HFFc6 (cell line): Measurements from ENCODE around the gene MALAT1. TPM values are rescaled to one million over a fixed set of nuclear protein-coding genes. Genes with fewer than 3 reads are reported as not detected.
A peak's percentile ranks its signal among the peaks of the same experiment; 100 is the strongest.

Source experiments
- DNase-seq: peaks from one replicate; pipeline ENCODE4 v3.0.0-alpha.2; 2018
- H3K27ac Mint-ChIP-seq: 2 replicates; pipeline ENCODE4 v1.8.0; 2020; ENCODE audit warnings: mild to moderate bottlenecking, mixed read lengths
- H3K27me3 Mint-ChIP-seq: 2 replicates; pipeline ENCODE4 v1.8.0; 2021; ENCODE audit warnings: mild to moderate bottlenecking, moderate library complexity, mixed read lengths; ENCODE audit not compliant: insufficient read depth
- H3K36me3 Mint-ChIP-seq: 2 replicates; pipeline ENCODE4 v1.8.0; 2021; ENCODE audit warnings: low read depth, mixed read lengths
- H3K4me1 Mint-ChIP-seq: 2 replicates; pipeline ENCODE4 v1.8.0; 2020; ENCODE audit warnings: low read depth, mixed read lengths
- H3K4me3 Mint-ChIP-seq: 2 replicates; pipeline ENCODE4 v1.8.0; 2020; ENCODE audit warnings: mild to moderate bottlenecking, moderate library complexity, mixed read lengths
- H3K9me3 Mint-ChIP-seq: 2 replicates; pipeline ENCODE4 v1.8.0; 2020; ENCODE audit warnings: mild to moderate bottlenecking, mixed read lengths
- total RNA-seq, 6 experiments: library from RNA; stranded (reverse); fragmentation: NEBNext Ultra II Directional; extraction: Animal tissue kit (Norgen Biotek cat#: 25700); gene quantifications; 2 replicates in 1 of 6; 3 replicates in 5 of 6; pipeline ENCODE4 v1.2.3, GENCODE V29; 2021
- TF ChIP-seq, protein P1 (sequence below): fragments of 200-600 bp; sonication (generic); IDR thresholded peaks from 2 replicates; pipeline ENCODE4 v1.5.0; 2021; ENCODE audit warnings: antibody characterized with exemption, mild to moderate bottlenecking

MALAT1 gene
- total RNA-seq, 6 experiments from 2014 or later: 3,136 to 4,087 (median 3,570) TPM

DNA sequence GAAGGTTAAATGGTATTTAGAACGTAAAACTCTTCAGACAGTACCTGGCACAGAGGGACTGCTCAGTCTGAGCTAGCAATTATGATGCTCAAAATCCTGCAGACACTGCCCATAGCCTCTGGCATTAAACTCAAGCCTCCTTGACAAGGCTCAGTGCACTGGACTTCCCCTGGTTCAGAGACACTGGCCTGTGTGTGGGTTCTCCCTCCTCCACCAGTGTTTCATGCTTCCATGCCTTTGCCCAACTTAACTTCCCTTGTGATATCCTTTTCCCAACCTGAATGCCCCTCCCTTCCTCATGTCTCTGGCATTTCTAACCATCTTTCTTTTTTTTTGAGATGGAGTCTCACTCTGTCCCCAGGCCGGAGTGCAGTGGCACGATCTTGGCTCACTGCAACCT lies 50.3 kb downstream of the MALAT1 start:
- Mint-ChIP-seq H3K27ac (no peak overlapping the region), H3K27me3 (peaks cover 3% of the 10 kb centered on the region), H3K36me3 (peaks cover 36% of the 10 kb centered on the region)

DNA sequence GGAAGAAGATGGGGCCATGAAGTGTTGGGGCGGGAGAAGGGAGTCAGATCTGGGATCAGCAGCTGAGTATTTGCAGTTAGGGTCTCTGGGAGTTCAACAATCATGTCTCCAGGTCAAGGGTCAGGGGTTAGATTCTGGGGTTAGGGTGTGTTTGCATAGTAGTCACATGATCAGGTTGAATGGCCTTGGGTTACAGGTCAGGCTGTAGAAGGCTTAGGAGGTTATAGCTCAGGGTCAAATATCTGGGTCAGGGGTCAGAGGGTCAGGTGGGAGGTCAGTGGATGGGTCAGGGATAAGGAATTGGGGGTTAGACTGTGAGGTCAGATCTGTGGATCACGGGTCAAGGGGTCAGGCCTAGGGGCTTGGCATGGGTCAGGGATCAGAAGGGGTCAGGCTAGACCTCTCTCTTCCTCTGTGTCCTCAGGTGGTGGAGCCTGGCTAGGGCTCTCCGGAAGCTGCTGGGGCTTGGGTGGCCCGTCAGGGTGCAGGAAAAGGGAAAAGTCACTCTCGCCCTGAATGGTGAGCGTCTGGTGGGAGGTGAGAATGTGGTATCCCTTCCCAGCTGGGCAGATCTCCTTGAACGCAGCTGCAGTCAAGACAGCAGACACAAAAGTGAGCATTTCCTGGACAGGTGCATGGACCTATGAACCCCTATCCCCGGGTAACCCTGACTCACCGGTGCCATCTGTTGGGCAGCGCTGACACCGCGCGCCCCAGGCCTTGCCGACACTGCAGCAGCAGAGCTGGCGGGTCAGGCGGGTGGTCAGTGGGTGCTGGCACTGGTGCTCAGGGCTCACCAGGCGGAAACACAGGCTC lies 52.9 kb downstream of the MALAT1 start:
- Mint-ChIP-seq H3K36me3 (peaks cover 40% of the 10 kb centered on the region), H3K9me3 (no peaks in the 10 kb centered on the region), H3K27me3 (peaks cover 3% of the 10 kb centered on the region), H3K4me1 (peaks cover 29% of the 10 kb centered on the region), H3K4me3 (no peak overlapping the region), H3K27ac (no peak overlapping the region; the same call in 1 of the 2 replicates)
- TF ChIP-seq, protein P1, sequence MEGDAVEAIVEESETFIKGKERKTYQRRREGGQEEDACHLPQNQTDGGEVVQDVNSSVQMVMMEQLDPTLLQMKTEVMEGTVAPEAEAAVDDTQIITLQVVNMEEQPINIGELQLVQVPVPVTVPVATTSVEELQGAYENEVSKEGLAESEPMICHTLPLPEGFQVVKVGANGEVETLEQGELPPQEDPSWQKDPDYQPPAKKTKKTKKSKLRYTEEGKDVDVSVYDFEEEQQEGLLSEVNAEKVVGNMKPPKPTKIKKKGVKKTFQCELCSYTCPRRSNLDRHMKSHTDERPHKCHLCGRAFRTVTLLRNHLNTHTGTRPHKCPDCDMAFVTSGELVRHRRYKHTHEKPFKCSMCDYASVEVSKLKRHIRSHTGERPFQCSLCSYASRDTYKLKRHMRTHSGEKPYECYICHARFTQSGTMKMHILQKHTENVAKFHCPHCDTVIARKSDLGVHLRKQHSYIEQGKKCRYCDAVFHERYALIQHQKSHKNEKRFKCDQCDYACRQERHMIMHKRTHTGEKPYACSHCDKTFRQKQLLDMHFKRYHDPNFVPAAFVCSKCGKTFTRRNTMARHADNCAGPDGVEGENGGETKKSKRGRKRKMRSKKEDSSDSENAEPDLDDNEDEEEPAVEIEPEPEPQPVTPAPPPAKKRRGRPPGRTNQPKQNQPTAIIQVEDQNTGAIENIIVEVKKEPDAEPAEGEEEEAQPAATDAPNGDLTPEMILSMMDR: peak; percentile 68
- DNase-seq: no peak

More for the DNA sequence above, 50.3 kb downstream of the MALAT1 start:
- TF ChIP-seq, protein P1: no peak
- no peak for DNase-seq
- H3K4me3 Mint-ChIP-seq: no peak overlapping the region
- H3K9me3 Mint-ChIP-seq: no peaks in the 10 kb centered on the region
- H3K4me1 Mint-ChIP-seq: 0 out of 2 replicates have a peak, but pooled peaks cover 5% of the 10 kb centered on the region

DNA sequence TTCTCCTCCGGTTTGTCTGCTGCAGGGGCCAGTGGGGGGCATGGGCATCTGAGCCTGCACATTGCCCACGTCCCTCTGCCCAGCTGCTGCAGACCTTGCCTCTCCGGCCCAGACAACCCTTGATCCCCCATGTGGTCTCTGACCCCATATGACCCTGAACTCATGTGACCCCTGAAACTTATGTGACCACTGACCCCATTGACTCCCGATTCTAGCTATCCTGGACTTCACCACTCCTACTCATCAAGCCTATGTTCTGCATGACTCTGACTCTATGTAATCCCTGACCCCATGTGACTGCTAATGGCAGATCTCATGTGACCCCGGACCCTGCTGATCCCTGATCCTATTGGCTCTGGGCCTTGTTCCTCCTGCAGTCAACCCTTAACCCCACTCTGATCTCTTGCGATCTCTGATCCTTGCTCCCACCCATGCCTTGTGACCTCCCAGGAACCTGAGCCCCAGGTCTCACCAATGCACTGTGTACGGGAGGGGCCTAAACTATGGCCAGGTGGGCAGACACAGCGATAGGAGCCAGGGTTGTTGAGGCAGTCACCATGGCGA lies 53.6 kb downstream of the MALAT1 start:
- Mint-ChIP-seq H3K27me3 (peaks cover 3% of the 10 kb centered on the region), H3K9me3 (no peaks in the 10 kb centered on the region), H3K36me3 (peaks cover 40% of the 10 kb centered on the region), H3K4me1 (peaks cover 36% of the 10 kb centered on the region), H3K4me3 (no peak overlapping the region), H3K27ac (peak overlapping the region; percentile 46)
- no peak for DNase-seq
- TF ChIP-seq, protein P1: no peak; the same call in 1 of the 2 replicates

DNA sequence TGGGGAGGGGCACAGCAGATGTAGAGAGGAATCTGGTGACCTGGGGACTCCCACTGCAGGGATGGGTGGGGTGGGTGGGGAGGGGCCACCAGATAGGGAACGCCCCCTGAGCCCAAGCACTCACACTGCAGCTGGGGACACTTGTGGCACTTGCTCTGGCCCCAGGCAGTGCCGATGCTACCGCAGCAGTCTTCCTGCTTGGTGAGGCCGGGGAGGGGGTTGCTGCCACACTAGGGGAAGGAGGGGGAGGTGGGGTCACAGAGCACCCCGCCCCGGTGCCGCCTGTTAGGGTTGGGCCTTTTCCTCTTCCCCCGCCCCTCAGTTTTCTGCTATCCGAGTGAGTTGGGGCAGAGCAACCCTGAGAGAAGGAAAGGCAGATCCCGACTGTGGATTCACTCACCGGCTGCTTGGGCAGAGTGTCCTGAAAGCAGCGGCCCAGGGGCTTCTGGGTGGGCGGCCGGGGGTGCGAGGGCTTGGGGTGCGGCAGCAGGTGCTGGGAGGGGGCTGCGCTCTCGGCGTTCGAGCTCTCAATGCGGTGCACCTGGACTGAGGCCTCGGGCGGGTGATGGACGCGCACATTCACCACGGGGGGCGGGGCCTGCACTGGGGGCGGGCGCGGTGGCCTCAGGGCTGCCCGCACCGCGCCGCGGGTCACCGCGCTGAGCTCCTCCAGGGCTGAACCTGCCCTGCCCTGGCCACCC lies 54.6 kb downstream of the MALAT1 start:
- H3K36me3 Mint-ChIP-seq: peaks cover 33% of the 10 kb centered on the region
- H3K4me3 Mint-ChIP-seq: no peak overlapping the region
- no peak overlapping the region for H3K27ac Mint-ChIP-seq
- DNase-seq: no peak
- TF ChIP-seq, protein P1: no peak
- peaks cover 36% of the 10 kb centered on the region for H3K4me1 Mint-ChIP-seq
- H3K9me3 Mint-ChIP-seq: no peaks in the 10 kb centered on the region
- peaks cover 3% of the 10 kb centered on the region for H3K27me3 Mint-ChIP-seq

DNA sequence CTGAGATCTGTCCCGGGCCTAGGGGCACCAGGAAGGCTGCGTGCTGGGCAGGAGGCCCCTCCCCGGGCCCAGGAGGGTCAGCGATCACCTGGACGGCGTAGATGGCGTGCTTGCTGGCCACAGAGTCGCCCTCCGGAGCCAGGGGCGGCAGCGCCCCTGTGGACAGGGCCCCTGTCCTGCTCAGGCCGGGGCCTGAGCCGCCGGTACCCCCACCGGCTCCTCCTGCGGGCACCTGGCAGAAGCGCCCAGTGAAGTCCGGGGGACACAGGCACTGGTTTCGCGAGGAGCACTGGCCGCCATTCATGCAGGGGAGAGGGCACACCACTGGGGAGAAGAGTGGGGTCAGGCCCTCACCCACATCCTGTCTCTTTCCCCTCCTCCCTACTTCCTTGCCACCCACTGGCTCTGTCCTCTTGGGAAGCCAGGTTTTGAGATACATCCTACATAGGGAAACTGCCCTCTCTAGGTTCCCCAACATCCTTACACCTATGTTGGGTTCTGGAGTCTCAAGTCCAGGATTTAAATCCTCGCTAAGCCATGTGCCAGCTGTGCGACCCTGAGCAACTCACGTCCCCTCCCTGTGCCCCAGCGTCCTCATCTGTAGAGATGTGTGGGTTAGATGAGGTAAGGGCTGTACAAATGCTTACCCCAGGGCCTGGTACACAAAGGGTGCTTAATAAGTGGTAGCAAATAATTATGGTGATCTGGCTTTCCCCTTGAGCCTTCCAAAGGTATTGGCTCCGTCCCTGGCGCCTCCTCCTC lies 55.4 kb downstream of the MALAT1 start:
- H3K36me3 Mint-ChIP-seq: peaks cover 31% of the 10 kb centered on the region
- no peak overlapping the region for H3K27ac Mint-ChIP-seq
- no peaks in the 10 kb centered on the region for H3K9me3 Mint-ChIP-seq
- H3K27me3 Mint-ChIP-seq: peaks cover under 1% of the 10 kb centered on the region; the same call in 1 of the 2 replicates
- TF ChIP-seq, protein P1: no peak
- H3K4me3 Mint-ChIP-seq: no peak overlapping the region
- peaks cover 40% of the 10 kb centered on the region for H3K4me1 Mint-ChIP-seq
- DNase-seq: no peak
